HG03045 (cell line): ENCODE measurements around the gene TCP11X1.
"Not testable (repeated sequence)": the region's sequence is repeated elsewhere in the genome, so short reads cannot be mapped to it uniquely, and the experiment has no call there.

Experiments used
- ATAC-seq: cut with Tn5 transposase; IDR thresholded peaks from one replicate; pipeline ENCODE4 v1.9.1; 2021; ENCODE audit warnings: mild to moderate bottlenecking, moderate library complexity; ENCODE audit not compliant: unreplicated experiment

The TCP11X1 gene

GRCh38 chrX:102214986-102215385 is at the start of gene TCP11X1:
Gene TCP11X1, plus strand, starts transcription at chrX:102215301.
- not testable (repeated sequence) for ATAC-seq

GRCh38 chrX:102185967-102186720 is 29.0 kb upstream of the TCP11X1 start:
- ATAC-seq, result no peak

GRCh38 chrX:102207940-102208339 is 7.2 kb upstream of the TCP11X1 start:
- not testable (repeated sequence) for ATAC-seq

- not testable (repeated sequence) for ATAC-seq
These were observed 1.4 kb downstream of the TCP11X1 start for GRCh38 chrX:102216497-102216896.

- ATAC-seq, result not testable (repeated sequence)
These were observed 20.6 kb downstream of the TCP11X1 start for GRCh38 chrX:102235678-102236077.

GRCh38 chrX:102240265-102240664 is 25.2 kb downstream of the TCP11X1 start:
- not testable (repeated sequence) for ATAC-seq

- not testable (repeated sequence) for ATAC-seq
These were observed 31.8 kb downstream of the TCP11X1 start, which contains the start of gene NXF2 for GRCh38 chrX:102246893-102247292. Gene NXF2, plus strand, starts transcription at chrX:102247167. Its CDS starts 59,912 bp downstream, at chrX:102307079.

- ATAC-seq, result not testable (repeated sequence)
These were observed 57.1 kb downstream of the TCP11X1 start for GRCh38 chrX:102272231-102272630.
